ENCODE results near the gene NRXN3. TPM values are rescaled to one million over a fixed set of nuclear protein-coding genes. Genes with fewer than 3 reads are reported as not detected.

Gene NRXN3
- polyA plus RNA-seq, 1 of the 3 experiments (the other 2 are of a cell fraction): 1.6 TPM

DNA sequence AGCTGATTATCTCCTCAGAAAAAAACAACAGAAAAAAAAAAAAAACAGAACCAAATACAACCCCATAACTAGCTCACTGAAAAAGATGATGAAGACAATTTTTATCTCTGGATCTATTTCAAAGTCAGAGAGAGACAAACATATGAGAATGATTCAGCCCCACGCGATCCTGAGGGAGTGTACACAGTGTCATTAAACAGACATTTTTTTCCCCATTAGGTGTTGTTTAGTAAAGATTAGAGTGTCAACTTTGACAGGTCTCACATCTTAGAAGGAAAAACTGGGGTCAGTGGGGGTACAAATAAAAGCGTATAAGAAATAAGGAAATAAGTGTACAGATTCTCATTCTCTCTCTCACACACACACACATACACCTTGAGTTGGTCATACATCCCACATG, 635.4 kb downstream of the NRXN3 start:
- Histone ChIP-seq H4K20me1 (ENCODE audit: insufficient read depth) (no peaks in the 10 kb centered on the region), H3K27me3 (ENCODE audit: insufficient read depth) (no peaks in the 10 kb centered on the region), H3K9ac (no peak overlapping the region), H3K36me3 (replicated peaks in 1 of 2; ENCODE audit: control insufficient read depth in 1 of 2, insufficient read depth in 2 of 2, low read length in 1 of 2) (no peaks in the 10 kb centered on the region), H3K79me2 (ENCODE audit: insufficient read depth) (no peaks in the 10 kb centered on the region), H3F3A (replicated peaks; ENCODE audit: insufficient read depth) (no peaks in the 10 kb centered on the region), H2AFZ (ENCODE audit: low read depth) (no peak overlapping the region), H3K4me2 (no peak overlapping the region), H3K9me2 (no peaks in the 10 kb centered on the region), H3K9me3 (no peaks in the 10 kb centered on the region), H3K4me3 (ENCODE audit: low read depth in 2 of 2, low read length in 1 of 2) (no peak overlapping the region), H3K4me1 (ENCODE audit: control insufficient read depth in 1 of 2, insufficient read depth in 2 of 2, low read depth in 1 of 2, low read length in 1 of 2) (no peaks in the 10 kb centered on the region), H3K27ac (ENCODE audit: low read depth in 2 of 2, low read length in 1 of 2) (no peak overlapping the region)
- CTCF ChIA-PET: no interaction called here
- WGBS (ENCODE audit: low lambda C conversion rate): 15% methylated on average over 3 of the region's 3 CpGs
- no peak for DNase-seq
- no peak for TF ChIP-seq NFIC (IDR thresholded peaks at IDR 0.05; ENCODE audit: borderline replicate concordance)
- TF ChIP-seq, protein P1, sequence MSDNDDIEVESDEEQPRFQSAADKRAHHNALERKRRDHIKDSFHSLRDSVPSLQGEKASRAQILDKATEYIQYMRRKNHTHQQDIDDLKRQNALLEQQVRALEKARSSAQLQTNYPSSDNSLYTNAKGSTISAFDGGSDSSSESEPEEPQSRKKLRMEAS (IDR thresholded peaks at IDR 0.05; ENCODE audit: low read depth): no peak
- TF ChIP-seq TEAD4 (IDR thresholded peaks at IDR 0.05; ENCODE audit: borderline replicate concordance, insufficient read depth): no peak
- TF ChIP-seq EP300 (IDR thresholded peaks at IDR 0.05; ENCODE audit: borderline replicate concordance in 1 of 2, low read depth in 1 of 2, low read length in 1 of 2): no peak
- TF ChIP-seq, protein P2, sequence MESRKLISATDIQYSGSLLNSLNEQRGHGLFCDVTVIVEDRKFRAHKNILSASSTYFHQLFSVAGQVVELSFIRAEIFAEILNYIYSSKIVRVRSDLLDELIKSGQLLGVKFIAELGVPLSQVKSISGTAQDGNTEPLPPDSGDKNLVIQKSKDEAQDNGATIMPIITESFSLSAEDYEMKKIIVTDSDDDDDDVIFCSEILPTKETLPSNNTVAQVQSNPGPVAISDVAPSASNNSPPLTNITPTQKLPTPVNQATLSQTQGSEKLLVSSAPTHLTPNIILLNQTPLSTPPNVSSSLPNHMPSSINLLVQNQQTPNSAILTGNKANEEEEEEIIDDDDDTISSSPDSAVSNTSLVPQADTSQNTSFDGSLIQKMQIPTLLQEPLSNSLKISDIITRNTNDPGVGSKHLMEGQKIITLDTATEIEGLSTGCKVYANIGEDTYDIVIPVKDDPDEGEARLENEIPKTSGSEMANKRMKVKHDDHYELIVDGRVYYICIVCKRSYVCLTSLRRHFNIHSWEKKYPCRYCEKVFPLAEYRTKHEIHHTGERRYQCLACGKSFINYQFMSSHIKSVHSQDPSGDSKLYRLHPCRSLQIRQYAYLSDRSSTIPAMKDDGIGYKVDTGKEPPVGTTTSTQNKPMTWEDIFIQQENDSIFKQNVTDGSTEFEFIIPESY (IDR thresholded peaks at IDR 0.05; ENCODE audit: borderline replicate concordance, low read depth): no peak
- TF ChIP-seq, protein P3, sequence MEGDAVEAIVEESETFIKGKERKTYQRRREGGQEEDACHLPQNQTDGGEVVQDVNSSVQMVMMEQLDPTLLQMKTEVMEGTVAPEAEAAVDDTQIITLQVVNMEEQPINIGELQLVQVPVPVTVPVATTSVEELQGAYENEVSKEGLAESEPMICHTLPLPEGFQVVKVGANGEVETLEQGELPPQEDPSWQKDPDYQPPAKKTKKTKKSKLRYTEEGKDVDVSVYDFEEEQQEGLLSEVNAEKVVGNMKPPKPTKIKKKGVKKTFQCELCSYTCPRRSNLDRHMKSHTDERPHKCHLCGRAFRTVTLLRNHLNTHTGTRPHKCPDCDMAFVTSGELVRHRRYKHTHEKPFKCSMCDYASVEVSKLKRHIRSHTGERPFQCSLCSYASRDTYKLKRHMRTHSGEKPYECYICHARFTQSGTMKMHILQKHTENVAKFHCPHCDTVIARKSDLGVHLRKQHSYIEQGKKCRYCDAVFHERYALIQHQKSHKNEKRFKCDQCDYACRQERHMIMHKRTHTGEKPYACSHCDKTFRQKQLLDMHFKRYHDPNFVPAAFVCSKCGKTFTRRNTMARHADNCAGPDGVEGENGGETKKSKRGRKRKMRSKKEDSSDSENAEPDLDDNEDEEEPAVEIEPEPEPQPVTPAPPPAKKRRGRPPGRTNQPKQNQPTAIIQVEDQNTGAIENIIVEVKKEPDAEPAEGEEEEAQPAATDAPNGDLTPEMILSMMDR (IDR thresholded peaks at IDR 0.05): no peak
- no peak for TF ChIP-seq SIN3A (IDR thresholded peaks at IDR 0.05; ENCODE audit: borderline replicate concordance, low read depth, low read length)
- TF ChIP-seq POLR2AphosphoS5 (IDR thresholded peaks at IDR 0.05; ENCODE audit: low read depth, low read length): no peak
- TF ChIP-seq RFX5 (IDR thresholded peaks at IDR 0.05; ENCODE audit: low read length): no peak
- no peak for TF ChIP-seq RCOR1 (IDR thresholded peaks at IDR 0.05; ENCODE audit: low read length)
- TF ChIP-seq CHD2 (IDR thresholded peaks at IDR 0.05; ENCODE audit: low read length, partially characterized antibody): no peak
- TF ChIP-seq FOXJ3 (CRISPR knock-in tag; IDR thresholded peaks at IDR 0.05): no peak
- TF ChIP-seq MEF2A (IDR thresholded peaks at IDR 0.05; ENCODE audit: borderline replicate concordance, low read depth): no peak
- no peak for TF ChIP-seq GABPA (IDR thresholded peaks at IDR 0.05; ENCODE audit: low read depth)
- TF ChIP-seq, protein P4, sequence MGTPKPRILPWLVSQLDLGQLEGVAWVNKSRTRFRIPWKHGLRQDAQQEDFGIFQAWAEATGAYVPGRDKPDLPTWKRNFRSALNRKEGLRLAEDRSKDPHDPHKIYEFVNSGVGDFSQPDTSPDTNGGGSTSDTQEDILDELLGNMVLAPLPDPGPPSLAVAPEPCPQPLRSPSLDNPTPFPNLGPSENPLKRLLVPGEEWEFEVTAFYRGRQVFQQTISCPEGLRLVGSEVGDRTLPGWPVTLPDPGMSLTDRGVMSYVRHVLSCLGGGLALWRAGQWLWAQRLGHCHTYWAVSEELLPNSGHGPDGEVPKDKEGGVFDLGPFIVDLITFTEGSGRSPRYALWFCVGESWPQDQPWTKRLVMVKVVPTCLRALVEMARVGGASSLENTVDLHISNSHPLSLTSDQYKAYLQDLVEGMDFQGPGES (IDR thresholded peaks at IDR 0.05; ENCODE audit: low read depth, low read length): no peak
- POLR2A ChIA-PET: no interaction called here

Data from SK-N-SH (cell line).